NCI-H1092 (cell line): ENCODE data around the gene CGB7.

Experiments used
- DNase-seq: peaks from one replicate; lab custom pipeline; 2025; lab: John Stamatoyannopoulos, UW

The CGB7 gene

DNA sequence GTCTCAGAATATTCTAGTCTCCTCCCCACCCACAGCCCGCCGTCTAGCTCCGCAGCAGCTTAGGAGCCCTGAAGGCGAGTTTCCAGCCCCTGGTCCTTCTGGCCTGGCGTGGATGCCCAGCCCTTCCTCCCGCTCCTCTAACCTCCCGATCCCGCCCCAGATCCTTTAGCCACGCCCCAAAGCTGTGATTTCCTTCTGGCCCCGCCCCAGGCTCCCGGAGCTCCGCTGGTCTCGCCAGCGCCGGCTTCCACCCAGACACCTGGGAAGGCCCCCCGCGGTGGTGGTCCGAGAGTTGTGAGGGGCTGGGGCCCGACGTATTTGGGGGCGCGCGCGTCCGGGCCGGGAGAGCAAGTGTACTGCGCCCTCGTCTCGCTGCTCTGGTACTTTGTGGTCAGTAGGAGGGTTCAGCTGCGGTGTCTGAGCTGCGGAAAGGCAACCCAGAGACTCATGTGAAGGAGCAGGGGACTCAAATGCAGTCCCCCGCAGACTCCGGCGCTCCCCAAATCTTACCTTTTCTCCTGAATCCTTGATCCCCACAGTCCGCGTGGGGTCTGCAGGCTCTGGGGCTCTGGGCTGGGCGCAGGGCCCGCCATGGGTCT lies at the start of gene CGB7:
Gene CGB7 (minus strand): TSS at position 114 of the 599 bp plus-strand sequence. CDS start 2,374 bp downstream, outside the sequence.
- no peak for DNase-seq

DNA sequence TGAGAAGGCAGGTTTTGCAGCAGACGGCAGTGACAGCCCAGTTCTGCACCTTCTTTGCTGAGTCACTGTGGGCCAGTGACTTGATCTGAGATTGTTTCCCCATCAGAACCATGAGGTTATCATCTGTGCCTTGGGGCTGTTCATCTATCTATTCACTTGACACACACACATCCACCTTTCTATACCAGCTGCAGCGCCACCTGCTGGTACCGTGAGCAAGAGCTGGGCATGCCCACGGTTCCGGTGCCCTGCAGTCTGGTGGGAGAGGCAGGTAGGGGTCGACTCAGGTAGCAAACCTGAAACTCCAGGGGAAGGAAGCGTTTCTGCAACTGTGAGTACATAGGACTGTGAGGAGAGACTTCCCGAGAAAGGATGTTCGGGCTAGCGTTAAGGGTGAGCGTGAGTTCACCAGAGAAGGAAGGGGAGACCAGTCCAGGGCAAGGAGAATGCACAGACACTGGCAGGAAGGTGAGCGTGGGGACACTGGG lies 49.1 kb upstream of the CGB7 start:
- no peak for DNase-seq

DNA sequence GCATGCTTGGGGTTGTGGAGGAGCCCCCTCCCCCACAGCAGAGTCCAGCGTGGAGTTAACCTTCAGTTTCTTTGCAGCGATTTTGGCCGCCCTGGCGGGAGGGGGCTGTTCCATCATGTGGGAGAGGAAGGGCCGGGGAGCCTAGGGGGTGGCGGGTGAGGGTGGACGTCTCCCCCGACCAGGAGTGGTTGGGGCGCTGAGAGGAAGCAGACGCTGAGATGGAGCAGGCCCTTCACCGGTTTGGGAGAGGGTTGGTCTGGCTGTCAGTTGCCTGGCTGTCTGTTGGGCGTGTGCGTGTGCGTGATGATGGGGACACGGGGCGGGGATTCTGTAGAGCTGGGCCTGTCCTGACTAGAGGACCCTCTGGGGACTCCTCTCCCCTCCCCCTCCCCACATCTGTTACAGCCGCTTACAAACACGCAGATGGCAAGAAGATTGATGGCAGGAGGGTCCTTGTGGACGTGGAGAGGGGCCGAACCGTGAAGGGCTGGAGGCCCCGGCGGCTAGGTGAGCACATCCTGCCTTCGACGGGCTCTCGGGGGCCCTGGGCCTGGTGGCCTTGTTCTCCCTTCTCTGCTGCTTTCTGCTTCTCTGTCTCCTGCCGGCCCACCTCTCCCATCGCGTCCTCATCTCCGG lies 46.8 kb upstream of the CGB7 start:
- no peak for DNase-seq

DNA sequence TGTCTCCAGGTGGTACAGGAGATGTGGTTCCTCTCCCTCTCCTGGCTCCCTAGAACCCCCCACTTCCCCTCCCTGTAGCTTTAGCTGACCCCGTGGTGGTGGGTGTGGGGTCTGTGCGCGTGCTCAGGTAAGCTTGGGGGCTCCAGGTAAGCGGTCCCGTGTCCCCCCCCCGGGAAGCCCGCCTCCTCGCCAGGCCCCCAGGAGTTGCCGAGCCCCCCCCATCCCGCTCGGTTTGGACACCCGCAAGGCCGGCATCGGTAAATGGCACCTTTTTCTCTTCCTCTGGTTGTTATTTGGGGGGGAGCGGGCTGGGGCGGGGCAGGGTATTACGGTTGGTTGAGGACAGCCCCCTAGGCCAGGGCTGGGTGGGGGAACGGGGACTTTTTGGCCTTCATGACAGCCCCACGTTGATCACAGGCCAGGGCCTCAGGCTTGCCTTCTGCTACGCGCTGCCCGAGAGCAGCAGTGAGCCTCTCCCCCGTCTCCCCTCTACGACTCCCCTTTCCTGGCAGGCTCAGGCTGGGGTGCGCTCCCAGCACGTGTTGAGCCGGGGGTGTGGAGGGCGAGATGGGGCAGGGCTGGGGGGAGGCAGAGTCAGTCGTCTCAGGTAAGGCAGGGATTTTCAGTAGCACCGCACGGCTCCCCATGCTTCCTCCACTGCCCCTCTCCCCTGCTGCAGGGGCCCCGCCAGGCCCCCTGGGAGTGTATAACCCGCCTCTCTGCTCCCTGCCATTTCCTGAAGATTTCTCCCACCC lies 46.0 kb upstream of the CGB7 start:
- DNase-seq = no peak

DNA sequence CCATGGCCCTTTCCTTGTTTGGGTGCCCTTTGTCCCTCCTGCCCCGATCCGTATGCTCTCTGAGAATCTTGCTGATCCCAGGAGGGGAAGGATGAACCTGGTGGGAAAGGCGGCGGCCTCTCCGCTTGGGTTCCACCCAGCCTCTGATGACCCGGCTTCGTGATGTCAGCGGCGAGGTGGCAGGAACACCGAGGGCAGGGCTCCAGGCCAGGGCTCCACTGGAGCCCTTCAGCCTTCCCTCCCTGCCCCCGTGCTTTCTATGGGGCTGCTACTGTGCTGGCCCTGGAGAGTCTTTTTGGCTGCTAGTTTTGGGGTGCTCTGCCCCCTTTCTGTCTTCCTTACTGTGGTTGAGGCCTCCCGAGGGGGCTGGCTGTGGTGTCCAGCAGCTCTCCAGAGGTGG lies 44.8 kb upstream of the CGB7 start:
- DNase-seq = no peak

DNA sequence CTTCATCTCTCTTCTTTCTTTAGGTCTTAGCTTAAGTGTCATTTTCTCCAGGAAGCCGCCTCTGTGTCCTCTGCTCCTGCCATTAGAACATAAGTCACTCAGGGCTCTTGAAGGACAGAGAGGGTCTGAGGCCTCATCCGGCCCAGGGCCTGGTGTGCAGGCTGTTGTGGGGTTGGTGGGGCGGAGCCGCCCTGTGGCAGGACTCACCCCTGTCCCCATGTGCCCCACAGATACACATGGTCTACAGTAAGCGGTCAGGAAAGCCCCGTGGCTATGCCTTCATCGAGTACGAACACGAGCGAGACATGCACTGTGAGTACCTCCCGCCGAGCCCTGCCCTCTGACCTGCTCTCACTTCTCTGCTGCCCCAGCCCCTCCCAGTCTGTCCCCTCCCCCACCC lies 43.6 kb upstream of the CGB7 start:
- no peak for DNase-seq

DNA sequence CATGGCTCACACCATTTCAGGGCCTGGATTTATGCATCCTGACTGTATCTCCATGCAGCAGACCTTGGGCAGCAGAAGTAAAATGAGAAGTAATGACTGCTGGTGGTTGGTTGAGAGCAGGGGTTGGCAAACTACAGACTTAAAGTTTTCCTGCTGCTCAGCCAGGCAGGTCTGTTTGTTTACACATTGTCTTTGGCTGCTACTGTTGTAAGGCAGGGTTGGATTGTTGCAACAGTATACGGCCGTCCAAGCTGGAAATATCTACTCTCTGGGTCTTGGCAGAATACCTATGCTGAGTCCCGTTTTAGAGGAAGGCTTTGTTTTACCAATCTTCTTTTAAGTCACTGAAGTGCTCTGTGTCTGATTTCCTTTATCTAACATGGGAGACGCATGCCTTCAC lies 41.2 kb upstream of the CGB7 start:
- no peak for DNase-seq

DNA sequence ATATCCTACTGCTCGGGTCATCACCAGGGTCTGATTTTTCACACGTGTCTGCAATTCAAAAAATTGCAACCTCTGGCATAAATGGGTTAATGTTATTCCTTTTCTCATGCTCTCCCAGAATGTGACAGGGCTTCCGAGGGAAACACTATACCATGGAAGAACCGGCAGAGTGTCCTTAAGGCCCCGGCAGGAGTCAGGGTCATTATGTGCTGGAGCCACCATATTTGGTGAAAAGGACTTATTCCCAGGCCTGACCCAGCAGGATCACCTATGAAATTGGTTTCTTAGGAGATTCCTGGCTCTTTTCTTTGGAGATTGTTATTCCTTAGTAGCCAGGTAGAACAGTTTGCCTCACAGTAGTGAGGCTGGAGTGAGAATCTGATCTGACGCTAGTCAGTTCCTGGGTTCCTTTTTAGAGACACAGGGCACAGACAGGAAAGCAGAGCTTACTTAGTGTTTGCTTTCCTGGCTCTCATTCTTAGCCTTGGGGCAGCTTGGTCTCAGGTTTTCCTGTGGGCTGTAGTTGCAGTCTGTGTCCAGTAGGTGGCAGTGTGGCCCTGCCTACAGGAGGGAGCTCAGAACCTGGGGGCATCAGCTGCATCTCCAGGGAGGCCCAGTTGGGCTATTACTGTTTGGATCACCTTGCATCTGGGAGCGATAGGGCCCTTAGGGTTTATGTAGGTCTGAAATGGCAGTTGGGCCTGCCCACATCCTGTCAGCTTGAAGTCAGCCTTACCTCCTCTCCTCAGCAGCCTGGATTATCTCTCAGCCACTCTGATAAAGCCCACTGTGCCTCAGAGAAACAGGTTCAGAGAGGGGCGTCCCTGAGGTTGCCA lies 40.1 kb upstream of the CGB7 start:
- peak; percentile 15 for DNase-seq

DNA sequence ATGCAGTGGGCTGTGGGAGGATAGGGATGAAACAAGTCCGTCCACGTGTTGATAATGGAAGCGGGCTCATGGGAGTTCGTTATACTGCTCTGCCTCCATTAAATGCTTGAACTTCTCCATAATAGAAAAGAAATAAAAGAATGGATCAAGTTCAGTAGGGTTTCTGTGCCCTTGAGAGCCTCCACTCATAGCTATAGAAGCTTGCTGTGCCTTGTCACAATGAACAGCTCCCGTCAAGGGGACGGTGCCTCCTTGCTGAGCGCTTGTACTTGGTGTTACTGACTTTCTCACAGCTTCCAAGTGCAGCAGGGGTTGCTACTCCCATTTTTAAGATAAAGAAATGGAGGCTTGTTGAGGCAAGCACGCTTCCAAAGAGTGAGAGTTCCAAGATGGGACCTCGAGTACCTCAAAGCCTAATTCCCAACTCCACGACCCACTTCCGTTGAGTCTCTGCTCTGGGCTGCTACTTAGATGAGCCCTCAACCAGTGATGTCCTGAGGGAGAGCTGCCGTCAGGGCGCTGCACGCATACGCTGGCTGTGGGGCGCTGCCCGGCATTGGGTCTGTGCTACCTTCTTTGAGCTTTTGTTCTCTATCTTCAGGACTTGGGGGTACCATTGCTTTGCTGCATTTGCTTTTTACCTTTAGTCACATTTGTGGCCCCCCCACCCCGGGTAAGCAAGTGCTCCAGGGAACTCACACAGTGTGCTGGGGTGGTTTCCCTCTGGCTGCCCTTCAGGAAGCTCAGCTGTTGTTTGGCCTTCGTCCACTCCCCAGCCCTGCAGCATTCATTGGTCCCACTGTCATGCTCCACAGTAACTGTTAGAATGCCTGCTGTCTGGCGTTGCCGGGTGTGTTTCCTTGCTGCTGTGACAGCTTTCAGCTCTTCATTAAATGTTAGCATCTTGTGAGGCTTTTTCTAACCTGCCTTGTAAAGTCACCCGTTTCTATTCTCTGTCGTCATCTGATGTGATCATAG lies 37.2 kb upstream of the CGB7 start:
- DNase-seq = no peak

DNA sequence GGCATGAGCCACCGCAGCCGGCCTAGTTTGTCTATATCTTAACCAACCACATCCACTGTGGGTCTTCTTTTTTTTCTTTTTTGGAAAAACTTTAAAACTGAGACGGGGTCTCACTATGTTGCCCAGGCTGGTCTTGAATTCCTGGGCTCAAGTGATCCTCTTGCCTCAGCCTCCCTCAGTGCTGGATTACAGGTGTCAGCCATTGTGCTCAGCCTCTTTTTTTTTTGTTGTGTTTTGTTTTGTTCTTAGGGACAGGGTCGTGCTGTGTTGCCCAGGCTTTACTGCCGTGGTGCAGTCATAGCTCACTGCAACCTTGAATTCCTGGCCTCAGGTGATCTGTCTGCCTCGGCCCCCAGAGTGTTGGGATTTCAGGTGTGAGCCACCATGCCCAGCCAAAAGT lies 35.1 kb upstream of the CGB7 start:
- DNase-seq = no peak

DNA sequence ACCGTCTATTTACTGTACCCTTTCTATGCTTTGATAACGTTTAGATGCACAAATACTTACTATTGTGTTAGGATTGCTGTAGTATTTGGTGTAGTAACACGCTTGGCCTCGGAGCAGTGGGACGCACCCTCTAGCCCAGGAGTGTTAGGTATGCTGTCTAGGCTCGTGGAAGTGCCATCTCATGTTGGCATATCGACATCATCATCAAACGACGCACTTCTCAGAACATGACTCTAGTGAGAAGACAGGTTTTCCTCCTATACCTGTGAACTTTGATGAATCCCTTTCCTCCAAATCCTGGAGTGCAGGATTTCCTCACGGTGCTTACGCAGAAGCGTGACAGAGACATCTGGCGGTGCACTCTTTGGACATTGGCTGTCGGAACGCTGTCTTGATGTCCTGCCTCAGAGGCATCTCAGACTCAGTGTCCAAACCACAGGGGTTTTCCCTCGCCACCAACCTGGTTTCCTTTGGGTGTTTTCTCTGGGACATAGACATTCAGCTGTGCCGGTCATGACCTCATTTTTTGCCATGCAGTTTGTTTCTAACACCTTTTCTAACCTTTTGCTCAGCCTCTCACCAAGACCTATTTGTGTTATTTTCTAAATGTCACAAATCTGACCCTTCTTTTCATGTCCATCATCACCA lies 34.0 kb upstream of the CGB7 start:
- no peak for DNase-seq

DNA sequence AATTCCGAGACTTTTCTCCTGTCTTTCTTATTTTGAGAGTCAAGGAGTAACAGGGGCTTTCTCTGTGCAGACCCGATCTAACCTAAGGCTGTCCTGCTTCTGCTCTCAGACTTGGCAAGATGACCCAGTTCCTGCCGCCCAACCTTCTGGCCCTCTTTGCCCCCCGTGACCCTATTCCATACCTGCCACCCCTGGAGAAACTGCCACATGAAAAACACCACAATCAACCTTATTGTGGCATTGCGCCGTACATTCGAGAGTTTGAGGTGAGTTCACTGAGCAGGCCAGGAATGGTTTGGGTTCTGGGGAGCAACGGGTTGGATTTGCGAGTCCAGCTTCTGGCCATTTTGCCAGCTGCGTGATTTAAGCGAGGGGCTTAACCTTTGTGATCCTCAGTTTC lies 28.7 kb upstream of the CGB7 start:
- no peak for DNase-seq

DNA sequence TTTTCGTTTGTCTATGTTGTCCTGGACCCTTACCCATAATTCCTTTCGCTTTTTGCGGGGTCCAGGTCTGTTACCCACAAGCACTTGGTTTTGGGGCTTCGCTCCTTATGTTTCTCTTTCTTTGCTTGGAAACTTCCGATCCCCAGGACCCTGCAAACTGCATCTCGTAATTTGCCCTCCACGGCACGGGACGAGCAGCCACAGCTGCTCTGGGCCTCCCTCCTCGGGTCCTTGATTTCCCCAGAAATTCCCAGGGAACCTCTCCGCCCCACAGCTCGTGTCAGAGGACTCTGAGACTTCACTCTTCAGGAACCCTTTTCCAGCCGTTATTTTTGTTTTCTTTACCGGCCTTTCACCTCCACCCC lies 28.3 kb upstream of the CGB7 start:
- no peak for DNase-seq

DNA sequence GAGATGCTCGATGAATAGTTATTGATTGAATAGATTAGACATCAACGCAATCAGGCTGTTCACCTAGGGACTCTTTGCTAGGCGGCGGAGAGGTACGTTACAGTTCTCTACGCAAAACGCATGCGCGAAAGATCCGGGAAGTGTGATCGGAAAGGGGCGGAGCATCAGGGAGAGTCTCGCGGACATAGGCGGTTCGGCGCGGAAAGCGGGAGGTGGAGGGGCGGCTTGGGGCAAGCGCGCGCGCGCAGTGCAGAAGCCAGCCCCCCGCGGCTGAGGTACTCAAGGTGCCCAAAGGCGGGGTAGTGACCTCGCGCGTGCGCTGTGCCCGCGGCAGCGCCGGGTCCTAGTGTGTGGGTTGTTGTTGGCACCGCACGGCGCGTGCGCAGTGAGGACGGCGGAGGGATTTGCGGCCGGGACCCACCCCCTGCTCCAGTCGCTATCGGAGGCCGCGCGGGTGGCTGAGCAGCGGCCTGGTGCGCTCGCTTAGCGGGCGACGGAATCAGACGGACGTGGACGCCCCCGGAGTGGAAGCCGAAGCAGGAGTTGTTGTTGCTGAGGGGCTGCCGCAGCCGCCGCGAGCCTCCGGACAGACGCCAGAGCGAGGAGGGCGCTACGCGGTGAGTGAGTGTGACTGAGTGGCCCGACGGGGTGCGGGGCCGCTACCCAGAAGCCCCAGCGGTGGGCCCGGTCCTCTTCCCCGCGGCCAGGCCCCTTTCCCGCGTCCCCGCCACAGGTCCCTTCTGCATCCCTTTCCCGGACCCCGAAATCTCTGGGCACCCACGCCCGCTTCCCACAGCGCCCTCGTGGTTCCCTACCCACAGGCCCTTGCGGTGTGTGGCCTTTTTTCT lies 27.7 kb upstream of the CGB7 start, which contains the start of gene SNRNP70:
Gene SNRNP70 (plus strand): TSS at position 432 of the 848 bp plus-strand sequence. CDS start 964 bp downstream, outside the sequence.
- DNase-seq = peak; percentile 97

DNA sequence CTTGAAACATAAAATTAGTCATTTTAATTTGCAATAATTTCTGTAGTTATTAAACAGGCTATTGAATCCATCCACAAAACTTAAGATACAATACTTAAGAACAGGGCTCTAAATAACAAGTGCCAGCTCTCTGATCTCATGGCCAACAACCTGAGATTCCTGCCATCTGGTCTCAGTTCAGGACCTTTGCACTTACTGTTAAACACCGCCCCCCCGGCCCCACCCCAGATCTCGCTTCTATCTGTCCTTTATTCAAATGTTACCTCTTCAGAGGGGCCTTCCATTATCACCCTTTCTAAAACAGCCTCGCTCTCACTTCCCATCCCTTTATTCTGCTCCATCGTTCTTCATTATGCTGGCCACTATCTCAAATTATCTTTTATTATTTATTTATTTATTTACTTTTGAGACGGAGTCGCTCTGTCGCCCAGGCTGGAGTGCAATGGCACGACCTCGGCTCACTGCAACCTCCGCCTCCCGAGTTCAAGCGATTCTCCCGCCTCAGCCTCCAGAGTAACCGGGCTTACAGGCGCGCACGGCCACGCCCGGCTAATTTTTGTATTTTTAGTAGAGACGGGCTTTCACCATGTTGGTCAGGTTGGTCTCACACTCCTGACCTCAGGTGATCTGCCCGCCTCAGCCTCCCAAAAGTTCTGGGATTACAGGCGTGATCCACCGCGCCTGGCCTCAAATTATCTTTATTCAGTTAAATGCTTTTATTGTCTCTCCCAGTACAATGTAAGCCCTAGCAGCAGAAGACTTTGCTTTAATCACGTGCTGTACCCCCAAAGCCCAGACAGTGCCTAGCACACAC lies 26.9 kb upstream of the CGB7 start:
- DNase-seq = no peak

DNA sequence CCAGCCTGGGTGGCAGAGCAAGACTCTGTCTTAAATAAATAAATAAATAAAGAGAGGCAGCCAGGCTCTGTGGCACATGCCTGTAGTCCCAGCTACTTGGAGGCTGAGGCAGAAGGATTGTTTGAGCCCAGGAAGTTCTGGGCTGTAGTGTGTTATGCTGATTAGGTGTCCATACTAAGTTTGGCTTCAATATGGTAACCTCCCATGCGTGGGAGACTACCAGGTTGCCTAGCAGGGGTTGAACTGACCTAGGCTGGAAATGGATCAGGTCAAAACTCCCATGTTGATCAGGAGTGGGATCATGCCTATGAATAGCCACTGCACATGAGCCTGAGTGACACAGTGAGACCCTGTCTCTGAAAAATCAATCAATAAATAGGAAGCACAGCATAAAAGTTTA lies 23.7 kb upstream of the CGB7 start:
- no peak for DNase-seq

DNA sequence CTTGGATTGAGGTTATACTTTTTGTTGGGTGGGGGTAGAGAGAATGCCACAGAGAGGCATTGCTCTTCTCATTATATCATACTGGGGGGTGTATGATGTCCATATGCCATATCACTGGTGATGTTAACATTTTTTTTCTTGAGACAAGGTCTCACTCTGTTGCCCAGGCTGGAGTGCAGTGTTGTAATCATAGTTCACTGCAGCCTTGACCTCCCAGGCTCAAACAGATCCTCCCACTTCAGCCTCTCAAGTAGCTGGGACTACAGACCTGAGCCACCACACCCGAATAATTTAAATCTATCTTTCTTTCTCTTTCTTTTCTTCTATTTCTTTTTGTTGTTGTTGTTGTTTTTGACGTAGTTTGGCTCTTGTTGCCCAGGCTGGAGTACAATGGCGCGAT lies 22.8 kb upstream of the CGB7 start:
- DNase-seq = no peak

DNA sequence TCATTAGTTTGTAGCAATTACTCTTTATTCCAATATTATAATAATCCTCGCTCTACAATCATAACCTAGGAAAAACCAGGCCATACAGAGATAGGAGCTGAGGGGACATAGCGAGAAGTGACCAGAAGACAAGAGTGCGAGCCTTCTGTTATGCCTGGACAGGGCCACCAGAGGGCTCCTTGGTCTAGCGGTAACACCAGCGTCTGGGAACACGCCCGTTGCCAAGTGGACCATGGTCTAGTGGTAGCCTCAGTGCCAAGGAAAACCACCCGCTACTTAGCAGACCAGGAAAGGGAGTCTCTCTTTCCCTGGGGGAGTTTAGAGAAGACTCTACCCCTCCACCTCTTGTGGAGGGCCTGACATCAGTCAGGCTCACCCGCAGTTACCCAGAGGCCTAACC lies 17.3 kb upstream of the CGB7 start:
- DNase-seq = peak; percentile 20
